Sigmoid colon (tissue), 4 donors: ENCODE results near the gene LRRC45.

ENCODE experiments used
- CTCF ChIP-seq, 4 experiments: fragments of 450-650 bp in 3 of 4; fragments of 200-600 bp in 1 of 4; IDR thresholded peaks; one replicate each; pipeline ENCODE4 v1.5.1; 2016 to 2019; ENCODE audit warnings: antibody characterized with exemption in 4 of 4, mild to moderate bottlenecking in 3 of 4, moderate library complexity in 2 of 4
- EP300 ChIP-seq, 4 donors: sonication (generic); formaldehyde crosslinking; IDR thresholded peaks; one replicate each; pipeline ENCODE4 v1.6.1; 2017; ENCODE audit warnings: antibody characterized with exemption in 4 of 4
- POLR2AphosphoS5 ChIP-seq, 4 donors: sonication (generic); formaldehyde crosslinking; IDR thresholded peaks; one replicate each; pipeline ENCODE4 v1.6.1; 2017; ENCODE audit warnings: antibody characterized with exemption in 4 of 4

GRCh38 chr17:81998212-81998611, 24.9 kb upstream of the LRRC45 start:
- TF ChIP-seq CTCF (IDR thresholded peaks at IDR 0.05) (no peak), EP300 (IDR thresholded peaks at IDR 0.05) (no peak), POLR2AphosphoS5 (IDR thresholded peaks at IDR 0.05) (no peak)
